MCF 10A (cell line): Measurements from ENCODE around the gene NDRG3. TPM values are rescaled to one million over a fixed set of nuclear protein-coding genes. Genes with fewer than 3 reads are reported as not detected.
A peak's percentile ranks its signal among the peaks of the same experiment; 100 is the strongest.

ENCODE experiments used
- BruUV-seq: library from RNA; stranded (reverse); fragments of 400-500 nt; replicated peaks from 2 replicates; lab custom pipeline; 2021; lab: Mats Ljungman, UMichigan
- CTCF ChIA-PET: fragments of 300-600 bp; sonication (Branson Sonifier 250); formaldehyde crosslinking; extraction: SDS; loops from one replicate; lab custom pipeline; 2021; ENCODE audit warnings: antibody characterized with exemption, inconsistent platforms; lab: Yijun Ruan, JAX
- POLR2A ChIA-PET: fragments of 300-600, 350-650 bp; sonication (Branson Sonifier 250); formaldehyde crosslinking; extraction: SDS; loops from one replicate; lab custom pipeline; 2020; ENCODE audit warnings: antibody characterized with exemption, inconsistent platforms; lab: Yijun Ruan, JAX
- DNase-seq: peaks from one replicate; pipeline ENCODE4 v3.0.0-alpha.2; 2018; ENCODE audit not compliant: unreplicated experiment
- H3K27ac Mint-ChIP-seq: one replicate; pipeline ENCODE4 v1.8.0; 2022; ENCODE audit warnings: mild to moderate bottlenecking, low read depth, mixed read lengths; ENCODE audit not compliant: unreplicated experiment
- H3K27me3 Mint-ChIP-seq: one replicate; pipeline ENCODE4 v1.8.0; 2022; ENCODE audit warnings: mixed read lengths; ENCODE audit not compliant: insufficient read depth, unreplicated experiment
- H3K36me3 Mint-ChIP-seq: one replicate; pipeline ENCODE4 v1.8.0; 2022; ENCODE audit warnings: mild to moderate bottlenecking, moderate library complexity, mixed read lengths; ENCODE audit not compliant: insufficient read depth, unreplicated experiment
- H3K4me1 Mint-ChIP-seq: one replicate; pipeline ENCODE4 v1.8.0; 2022; ENCODE audit warnings: mixed read lengths; ENCODE audit not compliant: insufficient read depth, unreplicated experiment
- H3K4me3 Mint-ChIP-seq: one replicate; pipeline ENCODE4 v1.8.0; 2022; ENCODE audit warnings: mild to moderate bottlenecking, moderate library complexity, mixed read lengths; ENCODE audit not compliant: unreplicated experiment
- H3K9me3 Mint-ChIP-seq: one replicate; pipeline ENCODE4 v1.8.0; 2022; ENCODE audit warnings: mixed read lengths; ENCODE audit not compliant: unreplicated experiment
- CTCF ChIP-seq: fragments of 200-600 bp; IDR thresholded peaks from one replicate; pipeline ENCODE4 v1.8.0; 2022; ENCODE audit warnings: antibody characterized with exemption, mild to moderate bottlenecking; ENCODE audit not compliant: unreplicated experiment
- intact Hi-C: fragments of 100-400 bp; cut with micrococcal nuclease; formaldehyde crosslinking; loops from 2 replicates; pipeline ENCODE4 v1.14.1; 2022
- total RNA-seq: library from RNA; stranded (reverse); gene quantifications from 2 replicates; pipeline ENCODE4 v1.2.3, GENCODE V29; 2022

NDRG3 gene
- total RNA-seq, 1 experiment from 2014 or later, result 10.3 TPM

- DNase-seq, result peak; percentile 4
- no peaks in the 10 kb centered on the region for H3K27me3 Mint-ChIP-seq
- no peaks in the 10 kb centered on the region for H3K36me3 Mint-ChIP-seq
- ChIA-PET POLR2A (no interaction called here), CTCF (interaction anchor here (0.6 to 0.7 kb wide), 2 partner anchors 229 to 401 kb away, joined by 3 to 4 read pairs; no protein-coding TSS in a partner anchor)
- H3K4me3 Mint-ChIP-seq, result no peak overlapping the region
- intact Hi-C loops, result no loop called here
- peak overlapping the region; percentile 42 for H3K27ac Mint-ChIP-seq
- H3K4me1 Mint-ChIP-seq, result no peaks in the 10 kb centered on the region
- no peaks in the 10 kb centered on the region for H3K9me3 Mint-ChIP-seq
- no peak for TF ChIP-seq CTCF
- BruUV-seq, result no TSS peak
Observed at GRCh38 chr20:36726168-36726567, 19.7 kb downstream of the NDRG3 start.

GRCh38 chr20:36720510-36720909 lies 25.4 kb downstream of the NDRG3 start:
- intact Hi-C loops, result no loop called here
- Mint-ChIP-seq H3K27me3 (no peaks in the 10 kb centered on the region), H3K27ac (no peak overlapping the region), H3K9me3 (no peaks in the 10 kb centered on the region), H3K4me3 (no peak overlapping the region), H3K4me1 (no peaks in the 10 kb centered on the region), H3K36me3 (no peaks in the 10 kb centered on the region)
- CTCF ChIA-PET, result interaction anchor here (0.7 kb wide), 1 partner anchor 325 kb away, joined by 5 read pairs; no protein-coding TSS in a partner anchor
- DNase-seq, result no peak
- POLR2A ChIA-PET, result no interaction called here
- no peak for TF ChIP-seq CTCF
- BruUV-seq, result no TSS peak

GRCh38 chr20:36717657-36718056 lies 28.2 kb downstream of the NDRG3 start:
- intact Hi-C loops, result no loop called here
- H3K9me3 Mint-ChIP-seq, result no peaks in the 10 kb centered on the region
- H3K4me3 Mint-ChIP-seq, result no peak overlapping the region
- ChIA-PET POLR2A (no interaction called here), CTCF (interaction anchor here (0.9 to 1.5 kb wide), 4 partner anchors 9 to 171 kb away, joined by 3 to 4 read pairs (median 4); partner anchors contain the start of gene DSN1)
- no peak overlapping the region for H3K27ac Mint-ChIP-seq
- H3K36me3 Mint-ChIP-seq, result peaks cover 6% of the 10 kb centered on the region
- H3K27me3 Mint-ChIP-seq, result no peaks in the 10 kb centered on the region
- DNase-seq, result peak; percentile 15
- H3K4me1 Mint-ChIP-seq, result no peaks in the 10 kb centered on the region
- no TSS peak for BruUV-seq
- no peak for TF ChIP-seq CTCF

GRCh38 chr20:36717021-36717420 lies 28.9 kb downstream of the NDRG3 start:
- intact Hi-C loops, result no loop called here
- no TSS peak for BruUV-seq

More at GRCh38 chr20:36717021-36717420, 28.9 kb downstream of the NDRG3 start:
- POLR2A ChIA-PET, result no interaction called here
- Mint-ChIP-seq H3K27ac (no peak overlapping the region), H3K4me3 (no peak overlapping the region), H3K27me3 (no peaks in the 10 kb centered on the region), H3K4me1 (no peaks in the 10 kb centered on the region), H3K9me3 (no peaks in the 10 kb centered on the region), H3K36me3 (peaks cover 6% of the 10 kb centered on the region)
- no peak for TF ChIP-seq CTCF
- CTCF ChIA-PET, result interaction anchor here (0.6 to 1.5 kb wide), 4 partner anchors 8 to 172 kb away, joined by 3 to 4 read pairs (median 4); no protein-coding TSS in a partner anchor
- no peak for DNase-seq
